Measurements from ENCODE around the gene NPBWR2.

The NPBWR2 gene

GRCh38 chr20:64074184-64074789, 33.1 kb downstream of the NPBWR2 start:
- DNase-seq (ENCODE audit: low spot score) (no peak), FAIRE-seq (no peak)

- no peak for DNase-seq (ENCODE audit: low spot score)
- FAIRE-seq = no peak
These were observed 33.7 kb downstream of the NPBWR2 start for GRCh38 chr20:64073476-64074183.

GRCh38 chr20:64072498-64073063, 34.8 kb downstream of the NPBWR2 start:
- FAIRE-seq = no peak

GRCh38 chr20:64071341-64072332, 35.7 kb downstream of the NPBWR2 start:
- DNase-seq (ENCODE audit: low spot score) (no peak), FAIRE-seq (no peak)

More at GRCh38 chr20:64072498-64073063, 34.8 kb downstream of the NPBWR2 start:
- no peak for DNase-seq (ENCODE audit: low spot score)

- no peak for DNase-seq (ENCODE audit: low spot score)
- no peak for FAIRE-seq
These were observed 36.9 kb downstream of the NPBWR2 start for GRCh38 chr20:64070244-64070993.

GRCh38 chr20:64069614-64070243, 37.6 kb downstream of the NPBWR2 start:
- peak; percentile 19 for DNase-seq (ENCODE audit: low spot score)

GRCh38 chr20:64069209-64069613, 38.2 kb downstream of the NPBWR2 start:
- DNase-seq (ENCODE audit: low spot score) (no peak), FAIRE-seq (no peak)

More at GRCh38 chr20:64069614-64070243, 37.6 kb downstream of the NPBWR2 start:
- FAIRE-seq = no peak

- FAIRE-seq (no peak), DNase-seq (ENCODE audit: low spot score) (no peak)
These were observed 38.8 kb downstream of the NPBWR2 start for GRCh38 chr20:64068386-64069208.

GRCh38 chr20:64067733-64068307, 39.5 kb downstream of the NPBWR2 start:
- DNase-seq (ENCODE audit: low spot score) (no peak), FAIRE-seq (no peak)

GRCh38 chr20:64067005-64067632, 40.2 kb downstream of the NPBWR2 start:
- DNase-seq (ENCODE audit: low spot score) = no peak
- FAIRE-seq = no peak

- FAIRE-seq (peak; percentile 87), DNase-seq (ENCODE audit: low spot score) (peak; percentile 94)
These were observed 41.4 kb downstream of the NPBWR2 start for GRCh38 chr20:64065974-64066343.

GRCh38 chr20:64065062-64065973, 42.0 kb downstream of the NPBWR2 start:
- no peak for FAIRE-seq
- no peak for DNase-seq (ENCODE audit: low spot score)

GRCh38 chr20:64064145-64064698, 43.1 kb downstream of the NPBWR2 start:
- DNase-seq (ENCODE audit: low spot score) = peak; percentile 69
- FAIRE-seq = peak; percentile 77

- no peak for FAIRE-seq
- DNase-seq (ENCODE audit: low spot score) = no peak
These were observed 43.8 kb downstream of the NPBWR2 start for GRCh38 chr20:64063389-64064144.

- DNase-seq (ENCODE audit: low spot score) (peak; percentile 83), FAIRE-seq (no peak)
These were observed 44.6 kb downstream of the NPBWR2 start, which contains the start of gene TCEA2 for GRCh38 chr20:64062596-64063388. Gene TCEA2 (plus strand): TSS chr20:64063198. CDS start chr20:64063313, 115 bp downstream.

GRCh38 chr20:64062276-64062595, 45.1 kb downstream of the NPBWR2 start:
- DNase-seq (ENCODE audit: low spot score) (no peak), FAIRE-seq (no peak)

Data from RCC 7860 (cell line).